ENCODE results near the gene B3GAT1. TPM values are rescaled to one million over a fixed set of nuclear protein-coding genes. Genes with fewer than 3 reads are reported as not detected.

The B3GAT1 gene
- total RNA-seq, 1 experiment from 2014 or later: 0.35 TPM

DNA sequence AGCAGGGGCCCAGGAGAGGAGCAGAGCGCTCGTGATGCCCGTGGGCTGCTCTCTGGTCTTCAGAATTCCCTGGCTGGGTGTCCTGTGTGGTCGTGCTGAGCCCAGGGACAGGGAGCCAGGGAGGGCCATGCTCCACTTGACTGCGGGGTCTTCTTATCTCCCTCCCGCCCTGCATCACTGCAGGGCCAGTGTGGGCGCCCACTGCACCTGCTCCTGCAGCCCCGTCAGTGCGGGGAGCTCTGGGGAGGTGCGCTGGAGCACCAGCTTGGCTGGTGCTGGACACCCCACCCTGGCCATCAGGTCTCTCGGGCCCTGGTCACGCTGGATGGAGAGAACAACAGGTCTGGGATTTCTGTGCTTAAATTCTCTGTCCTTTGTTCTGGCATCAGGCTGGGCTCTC is 31.8 kb downstream of the B3GAT1 start:
- no TSS peak for BruUV-seq (replicated peaks)
- no peaks in the 10 kb centered on the region for H3K4me1 Mint-ChIP-seq (ENCODE audit: low read depth, unreplicated experiment)
- H3K27ac Mint-ChIP-seq (ENCODE audit: unreplicated experiment): no peak overlapping the region
- intact Hi-C loops (cut with micrococcal nuclease; ENCODE audit: unreplicated experiment): no loop called here
- DNase-seq: no peak
- TF ChIP-seq, protein P1, sequence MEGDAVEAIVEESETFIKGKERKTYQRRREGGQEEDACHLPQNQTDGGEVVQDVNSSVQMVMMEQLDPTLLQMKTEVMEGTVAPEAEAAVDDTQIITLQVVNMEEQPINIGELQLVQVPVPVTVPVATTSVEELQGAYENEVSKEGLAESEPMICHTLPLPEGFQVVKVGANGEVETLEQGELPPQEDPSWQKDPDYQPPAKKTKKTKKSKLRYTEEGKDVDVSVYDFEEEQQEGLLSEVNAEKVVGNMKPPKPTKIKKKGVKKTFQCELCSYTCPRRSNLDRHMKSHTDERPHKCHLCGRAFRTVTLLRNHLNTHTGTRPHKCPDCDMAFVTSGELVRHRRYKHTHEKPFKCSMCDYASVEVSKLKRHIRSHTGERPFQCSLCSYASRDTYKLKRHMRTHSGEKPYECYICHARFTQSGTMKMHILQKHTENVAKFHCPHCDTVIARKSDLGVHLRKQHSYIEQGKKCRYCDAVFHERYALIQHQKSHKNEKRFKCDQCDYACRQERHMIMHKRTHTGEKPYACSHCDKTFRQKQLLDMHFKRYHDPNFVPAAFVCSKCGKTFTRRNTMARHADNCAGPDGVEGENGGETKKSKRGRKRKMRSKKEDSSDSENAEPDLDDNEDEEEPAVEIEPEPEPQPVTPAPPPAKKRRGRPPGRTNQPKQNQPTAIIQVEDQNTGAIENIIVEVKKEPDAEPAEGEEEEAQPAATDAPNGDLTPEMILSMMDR (IDR thresholded peaks at IDR 0.05; ENCODE audit: unreplicated experiment): no peak
- CTCF ChIA-PET: no interaction called here
- peaks cover 7% of the 10 kb centered on the region for H3K27me3 Mint-ChIP-seq (ENCODE audit: unreplicated experiment)
- H3K36me3 Mint-ChIP-seq (ENCODE audit: insufficient read depth, unreplicated experiment): peaks cover 4% of the 10 kb centered on the region
- H3K4me3 Mint-ChIP-seq (ENCODE audit: low read depth, unreplicated experiment): no peak overlapping the region
- H3K9me3 Mint-ChIP-seq (ENCODE audit: low read depth, unreplicated experiment): no peaks in the 10 kb centered on the region

- H3K4me3 Mint-ChIP-seq (ENCODE audit: low read depth, unreplicated experiment): no peak overlapping the region
- H3K9me3 Mint-ChIP-seq (ENCODE audit: low read depth, unreplicated experiment): no peaks in the 10 kb centered on the region
- intact Hi-C loops (cut with micrococcal nuclease; ENCODE audit: unreplicated experiment): no loop called here
- H3K27me3 Mint-ChIP-seq (ENCODE audit: unreplicated experiment): no peaks in the 10 kb centered on the region
- H3K36me3 Mint-ChIP-seq (ENCODE audit: insufficient read depth, unreplicated experiment): peaks cover 4% of the 10 kb centered on the region
- CTCF ChIA-PET: no interaction called here
- DNase-seq: no peak
- no TSS peak for BruUV-seq (replicated peaks)
- TF ChIP-seq, protein P1 (IDR thresholded peaks at IDR 0.05; ENCODE audit: unreplicated experiment): no peak
- no peaks in the 10 kb centered on the region for H3K4me1 Mint-ChIP-seq (ENCODE audit: low read depth, unreplicated experiment)
- H3K27ac Mint-ChIP-seq (ENCODE audit: unreplicated experiment): no peak overlapping the region
Observed at GRCh38 chr11:134379241-134379640, 32.8 kb downstream of the B3GAT1 start.

DNA sequence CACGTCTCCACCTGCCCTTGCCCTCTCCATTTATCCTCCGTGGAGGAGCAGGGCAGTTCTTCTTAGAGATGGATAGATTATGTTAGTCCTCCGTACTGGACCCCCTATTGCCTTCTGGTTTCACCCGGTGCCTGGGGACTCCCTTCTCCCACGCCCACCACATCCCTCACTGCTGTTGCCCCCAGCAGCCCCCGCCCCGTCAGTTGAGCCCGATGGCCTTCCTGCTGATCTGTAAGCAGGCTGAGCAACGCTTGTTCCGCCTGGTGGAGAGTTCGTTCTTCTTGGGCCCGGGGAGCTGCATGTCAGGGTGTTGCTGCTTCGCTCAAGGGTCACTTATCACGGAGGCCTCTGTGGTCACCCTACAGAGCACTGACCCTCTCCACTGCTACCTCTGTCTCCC is 34.2 kb downstream of the B3GAT1 start:
- BruUV-seq (replicated peaks): no TSS peak
- H3K4me3 Mint-ChIP-seq (ENCODE audit: low read depth, unreplicated experiment): no peak overlapping the region
- no peak for DNase-seq
- TF ChIP-seq, protein P1 (IDR thresholded peaks at IDR 0.05; ENCODE audit: unreplicated experiment): no peak
- H3K27me3 Mint-ChIP-seq (ENCODE audit: unreplicated experiment): no peaks in the 10 kb centered on the region
- no peaks in the 10 kb centered on the region for H3K9me3 Mint-ChIP-seq (ENCODE audit: low read depth, unreplicated experiment)
- H3K27ac Mint-ChIP-seq (ENCODE audit: unreplicated experiment): no peak overlapping the region
- intact Hi-C loops (cut with micrococcal nuclease; ENCODE audit: unreplicated experiment): no loop called here
- CTCF ChIA-PET: no interaction called here
- H3K36me3 Mint-ChIP-seq (ENCODE audit: insufficient read depth, unreplicated experiment): peaks cover 4% of the 10 kb centered on the region
- no peaks in the 10 kb centered on the region for H3K4me1 Mint-ChIP-seq (ENCODE audit: low read depth, unreplicated experiment)

DNA sequence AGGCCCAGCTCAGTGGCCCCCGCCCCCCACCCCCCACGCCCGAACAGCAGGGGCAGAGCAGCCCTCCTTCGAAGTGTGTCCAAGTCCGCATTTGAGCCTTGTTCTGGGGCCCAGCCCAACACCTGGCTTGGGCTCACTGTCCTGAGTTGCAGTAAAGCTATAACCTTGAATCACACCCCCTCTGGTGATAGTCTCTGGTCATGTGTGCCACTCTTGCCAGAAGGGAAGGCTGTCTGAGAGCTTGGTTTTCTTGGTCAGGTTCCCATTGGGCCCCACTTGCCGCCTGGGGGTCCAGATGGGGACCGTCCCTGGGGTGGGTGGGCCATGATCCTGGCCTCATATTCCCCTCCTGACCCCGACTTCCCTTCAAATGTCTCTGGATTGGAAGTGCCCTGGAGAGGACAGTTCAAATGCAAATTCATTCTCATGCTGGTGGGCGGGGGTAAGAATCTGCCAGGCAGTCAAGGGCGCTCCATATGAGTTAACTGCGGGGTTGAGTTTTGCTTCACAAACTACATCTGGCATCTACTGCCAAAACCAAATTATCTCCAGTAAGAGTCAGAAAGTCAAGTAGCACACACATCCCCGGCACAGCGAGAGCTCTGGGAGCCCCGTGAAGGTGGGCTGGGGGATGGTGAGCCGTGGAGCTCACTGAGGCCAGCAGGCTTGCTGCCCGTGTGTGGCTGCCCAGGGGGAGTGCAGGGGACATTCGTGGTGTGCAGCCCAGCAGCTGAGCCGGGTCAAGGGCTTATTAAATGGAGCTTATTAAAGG is 35.7 kb downstream of the B3GAT1 start:
- Mint-ChIP-seq H3K9me3 (ENCODE audit: low read depth, unreplicated experiment) (no peaks in the 10 kb centered on the region), H3K4me3 (ENCODE audit: low read depth, unreplicated experiment) (no peak overlapping the region), H3K4me1 (ENCODE audit: low read depth, unreplicated experiment) (no peaks in the 10 kb centered on the region), H3K27me3 (ENCODE audit: unreplicated experiment) (no peaks in the 10 kb centered on the region), H3K27ac (ENCODE audit: unreplicated experiment) (no peak overlapping the region), H3K36me3 (ENCODE audit: insufficient read depth, unreplicated experiment) (peaks cover 4% of the 10 kb centered on the region)
- BruUV-seq (replicated peaks): no TSS peak
- CTCF ChIA-PET: interaction anchor here (0.6 kb wide), 1 partner anchor 209 kb away, joined by 3 read pairs; no protein-coding TSS in a partner anchor
- intact Hi-C loops (cut with micrococcal nuclease; ENCODE audit: unreplicated experiment): no loop called here
- DNase-seq: no peak
- TF ChIP-seq, protein P1 (IDR thresholded peaks at IDR 0.05; ENCODE audit: unreplicated experiment): no peak
